OCI-LY7 (cell line): ENCODE results near the gene TFAP2C. TPM values are rescaled to one million over a fixed set of nuclear protein-coding genes. Genes with fewer than 3 reads are reported as not detected.

Experiments used
- BruUV-seq: library from RNA; stranded (reverse); fragments of 400-500 nt; replicated peaks from 2 replicates; lab custom pipeline; 2021; lab: Mats Ljungman, UMichigan
- CTCF ChIA-PET: fragments of 300-600 bp; sonication (Branson Sonifier 250); formaldehyde crosslinking; loops from one replicate; lab custom pipeline; 2022; ENCODE audit warnings: antibody characterized with exemption; ENCODE audit not compliant: unreplicated experiment; lab: Charles Lee
- POLR2A ChIA-PET: fragments of 300-600 bp; sonication (Branson Sonifier 250); formaldehyde crosslinking; loops from one replicate; lab custom pipeline; 2022; ENCODE audit warnings: antibody characterized with exemption; lab: Charles Lee
- DNase-seq: peaks from one replicate; pipeline ENCODE4 v3.0.0-alpha.2; 2015; ENCODE audit warnings: low spot score
- H2AFZ ChIP-seq: fragments of 200-600 bp; sonication (generic), shearing (Covaris generic); 2 replicates; pipeline ENCODE4 v1.6.1; 2014; ENCODE audit warnings: mild to moderate bottlenecking, antibody characterized with exemption, low read length, moderate library complexity
- H3K27ac ChIP-seq: fragments of 200-600 bp; sonication (generic); 2 replicates; pipeline ENCODE4 v1.5.1; 2014; ENCODE audit warnings: mixed run types, low read depth, mild to moderate bottlenecking, moderate library complexity, low read length, inconsistent platforms; ENCODE audit not compliant: poor library complexity, severe bottlenecking
- H3K36me3 ChIP-seq: fragments of 200-600 bp; sonication (generic); 2 replicates; pipeline ENCODE4 v1.6.1; 2014; ENCODE audit warnings: mild to moderate bottlenecking, antibody characterized with exemption, low read length, moderate library complexity, mixed read lengths; ENCODE audit not compliant: insufficient read depth
- H3K4me1 ChIP-seq: fragments of 200-600 bp; sonication (generic); 2 replicates; pipeline ENCODE4 v1.5.1; 2014; ENCODE audit warnings: mild to moderate bottlenecking, low read length; ENCODE audit not compliant: insufficient read depth, poor library complexity, severe bottlenecking
- H3K4me2 ChIP-seq: fragments of 200-600 bp; sonication (generic); 2 replicates; pipeline ENCODE4 v1.6.1; 2014; ENCODE audit warnings: mild to moderate bottlenecking, low read length
- H3K4me3 ChIP-seq: fragments of 200-600 bp; sonication (generic); 2 replicates; pipeline ENCODE4 v1.5.1; 2014; ENCODE audit warnings: mild to moderate bottlenecking, low read depth, low read length; ENCODE audit not compliant: poor library complexity, severe bottlenecking
- H3K79me2 ChIP-seq: fragments of 200-600 bp; sonication (generic); 2 replicates; pipeline ENCODE4 v1.6.1; 2016; ENCODE audit warnings: low read depth, mild to moderate bottlenecking, low read length, moderate library complexity, mixed read lengths; ENCODE audit not compliant: insufficient read depth
- H3K9me2 ChIP-seq: fragments of 200-600 bp; sonication (generic); 2 replicates; pipeline ENCODE4 v1.6.1; 2016; ENCODE audit warnings: mild to moderate bottlenecking, low read length, mixed read lengths; ENCODE audit not compliant: insufficient read depth
- H3K9me3 ChIP-seq: fragments of 200-600 bp; sonication (generic); 2 replicates; pipeline ENCODE4 v1.6.1; 2014; ENCODE audit warnings: mild to moderate bottlenecking, mixed run types, low read length, mixed read lengths
- H4K20me1 ChIP-seq: fragments of 200-600 bp; sonication (generic); 2 replicates; pipeline ENCODE4 v1.6.1; 2014; ENCODE audit warnings: mild to moderate bottlenecking, antibody characterized with exemption, low read length, moderate library complexity, mixed read lengths; ENCODE audit not compliant: insufficient read depth
- CTCF ChIP-seq: fragments of 200-600 bp; sonication (generic); conservative IDR thresholded peaks from 2 replicates; pipeline ENCODE4 v1.5.1; 2014; ENCODE audit warnings: mild to moderate bottlenecking, antibody characterized with exemption, low read length, moderate library complexity, mixed read lengths
- EZH2phosphoT487 ChIP-seq: fragments of 200-600 bp; sonication (generic); IDR thresholded peaks from 2 replicates; pipeline ENCODE4 v1.6.1; 2018; ENCODE audit warnings: low read depth, borderline replicate concordance, mild to moderate bottlenecking, mixed run types, antibody characterized with exemption, low read length, moderate library complexity, mixed read lengths
- intact Hi-C: fragments of 100-400 bp; cut with micrococcal nuclease; formaldehyde crosslinking; loops from one replicate; pipeline ENCODE4 v1.10.0; 2022; ENCODE audit not compliant: unreplicated experiment
- small RNA-seq: library from RNA; depleted of rRNA; stranded (forward); fragments of <200 nt; gene quantifications from one replicate; pipeline ENCODE3, GENCODE V24; 2014
- total RNA-seq, 2 experiments: library from RNA; depleted of rRNA in 1 of 2; stranded (reverse); fragments of >200 nt in 1 of 2; shearing (Covaris generic) in 1 of 2; gene quantifications; 2 replicates each; pipeline ENCODE4 v1.2.3, GENCODE V29; 2014 to 2022

TFAP2C gene
- total RNA-seq, 2 experiments from 2014 or later = not detected

GRCh38 chr20:56688106-56688505 lies 59.0 kb downstream of the TFAP2C start:
- no peak for DNase-seq
- Histone ChIP-seq H3K27ac (no peak overlapping the region), H3K36me3 (no peaks in the 10 kb centered on the region), H2AFZ (no peak overlapping the region), H3K9me2 (no peaks in the 10 kb centered on the region), H3K79me2 (no peaks in the 10 kb centered on the region), H4K20me1 (no peaks in the 10 kb centered on the region), H3K4me1 (peaks cover 22% of the 10 kb centered on the region), H3K4me3 (no peak overlapping the region), H3K9me3 (no peaks in the 10 kb centered on the region), H3K4me2 (no peak overlapping the region)
- POLR2A ChIA-PET = interaction anchor here (0.6 kb wide), 1 partner anchor 75 kb away, joined by 3 read pairs; no protein-coding TSS in a partner anchor
- CTCF ChIA-PET = no interaction called here
- no TSS peak for BruUV-seq
- no peak for TF ChIP-seq CTCF
- no peak for TF ChIP-seq EZH2phosphoT487
- intact Hi-C loops = no loop called here

Small RNAs within 50 kb of the gene (small RNA-seq; reads per million reads assigned to genes)
- not detected for gene RN7SL170P
- not detected for gene RNU6-1146P

Other genes with a start within 250 kb of the TFAP2C start
- gene AURKA, start 237.1 kb upstream of the TFAP2C start, total RNA-seq (2014; rRNA removed; shearing (Covaris generic)) = 55.5 and 63.2 TPM in 2 replicates
- gene AURKA, start 237.1 kb upstream of the TFAP2C start, total RNA-seq (2022) = 97.1 and 105 TPM in 2 replicates
- gene CSTF1, start 236.7 kb upstream of the TFAP2C start, total RNA-seq (2014; rRNA removed; shearing (Covaris generic)) = 38.5 and 52.1 TPM in 2 replicates
- 51.6 and 56.0 TPM in 2 replicates for gene CSTF1, start 236.7 kb upstream of the TFAP2C start, total RNA-seq (2022)
- 0.05 TPM in 1 of 2 replicates, not detected in the other for gene CASS4, start 217.0 kb upstream of the TFAP2C start, total RNA-seq (2014; rRNA removed; shearing (Covaris generic))
- 0.15 and 0.18 TPM in 2 replicates for gene CASS4, start 217.0 kb upstream of the TFAP2C start, total RNA-seq (2022)
- 46.8 and 63.6 TPM in 2 replicates for gene RTF2, start 160.7 kb upstream of the TFAP2C start, total RNA-seq (2014; rRNA removed; shearing (Covaris generic))
- gene RTF2, start 160.7 kb upstream of the TFAP2C start, total RNA-seq (2022) = 68.2 and 72.7 TPM in 2 replicates
- gene FAM209A, start 104.6 kb upstream of the TFAP2C start, total RNA-seq (2014; rRNA removed; shearing (Covaris generic)) = 0.82 TPM in 1 of 2 replicates, not detected in the other
- gene FAM209A, start 104.6 kb upstream of the TFAP2C start, total RNA-seq (2022) = 0.70 TPM in 1 of 2 replicates, not detected in the other
- gene FAM209B, start 96.1 kb upstream of the TFAP2C start, total RNA-seq (2014; rRNA removed; shearing (Covaris generic)) = not detected in 2 replicates
- gene FAM209B, start 96.1 kb upstream of the TFAP2C start, total RNA-seq (2022) = not detected in 2 replicates